Effector memory CD8-positive, alpha-beta T cell (primary cell): ENCODE data around the gene MBD2.

Experiments
- ATAC-seq: fragments of 150-1000 bp; cut with Tn5 transposase; replicated peaks from 2 replicates; pipeline ENCODE4 v1.10.0; 2021; ENCODE audit warnings: mild to moderate bottlenecking, moderate library complexity
- DNase-seq, 3 experiments: peaks; one replicate each; pipeline ENCODE4 v3.0.0; 2021
- H3K27ac Mint-ChIP-seq, 2 donors: one replicate each; pipeline ENCODE4 v1.8.0; 2022; ENCODE audit warnings: mild to moderate bottlenecking in 2 of 2, mixed read lengths in 2 of 2, moderate library complexity in 2 of 2
- H3K27me3 Mint-ChIP-seq, 2 donors: one replicate each; pipeline ENCODE4 v1.8.0; 2022; ENCODE audit warnings: mixed read lengths in 2 of 2
- H3K36me3 Mint-ChIP-seq: one replicate; pipeline ENCODE4 v1.8.0; 2022; ENCODE audit warnings: mild to moderate bottlenecking, moderate library complexity, mixed read lengths; ENCODE audit not compliant: insufficient read depth
- H3K4me1 Mint-ChIP-seq, 2 donors: one replicate each; pipeline ENCODE4 v1.8.0; 2022; ENCODE audit warnings: low read depth in 2 of 2, mixed read lengths in 2 of 2
- H3K4me3 Mint-ChIP-seq, 2 donors: one replicate each; pipeline ENCODE4 v1.8.0; 2022; ENCODE audit warnings: mild to moderate bottlenecking in 2 of 2, mixed read lengths in 2 of 2, moderate library complexity in 2 of 2
- H3K9me3 Mint-ChIP-seq, 2 donors: one replicate each; pipeline ENCODE4 v1.8.0; 2022; ENCODE audit warnings: mixed read lengths in 2 of 2

MBD2 gene

DNA sequence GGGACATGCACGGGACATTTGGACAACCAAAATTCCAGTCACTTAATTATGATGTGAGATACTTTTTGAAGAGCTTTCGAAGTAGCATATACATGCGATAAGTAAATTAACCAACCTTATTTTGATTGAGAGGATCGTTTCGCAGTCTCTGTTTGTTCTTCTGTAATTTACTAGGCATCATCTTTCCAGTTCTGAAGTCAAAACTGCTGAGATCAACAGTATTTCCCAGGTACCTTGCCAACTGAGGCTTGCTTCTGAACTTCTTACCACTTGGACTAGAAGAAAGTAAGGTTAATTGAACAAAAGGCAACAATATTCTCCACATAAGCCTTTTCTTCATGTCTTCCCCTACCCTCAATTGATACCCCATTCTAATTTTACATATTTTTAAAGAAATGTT, 19.6 kb downstream of the MBD2 start:
- ATAC-seq (no peak), DNase-seq (no peak)
- no peaks in the 10 kb centered on the region for H3K9me3 Mint-ChIP-seq
- no peak overlapping the region for H3K4me3 Mint-ChIP-seq
- peak overlapping the region in 1 of 2 donors; percentile 19 for H3K27ac Mint-ChIP-seq
- H3K27me3 Mint-ChIP-seq, result no peaks in the 10 kb centered on the region
- peaks cover 27% of the 10 kb centered on the region for H3K36me3 Mint-ChIP-seq
- peaks cover 24 to 41% of the 10 kb centered on the region in 2 donors for H3K4me1 Mint-ChIP-seq

DNA sequence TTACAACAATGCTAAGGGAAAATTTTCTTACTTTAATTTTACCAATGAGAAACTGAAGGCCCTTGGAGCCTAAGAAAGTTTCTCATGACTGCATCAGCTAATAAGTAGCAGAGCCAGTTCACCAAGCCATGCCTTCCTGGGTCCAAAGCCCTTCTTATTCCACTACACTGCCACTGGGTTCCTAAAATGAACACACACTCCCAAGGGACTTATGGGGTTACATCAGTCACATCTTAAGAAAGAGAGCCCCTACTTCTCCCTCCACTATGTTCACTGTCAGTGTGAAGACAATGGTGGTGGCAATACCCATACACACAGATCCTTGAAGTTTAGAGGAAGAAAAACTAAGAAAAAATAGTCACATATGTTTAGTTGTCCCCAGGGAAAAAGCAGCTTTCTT, 20.6 kb downstream of the MBD2 start:
- no peak for DNase-seq
- H3K27me3 Mint-ChIP-seq, result no peaks in the 10 kb centered on the region
- H3K27ac Mint-ChIP-seq, result no peak overlapping the region
- H3K4me3 Mint-ChIP-seq, result no peak overlapping the region
- peaks cover 36% of the 10 kb centered on the region for H3K36me3 Mint-ChIP-seq
- no peak for ATAC-seq
- H3K9me3 Mint-ChIP-seq, result no peaks in the 10 kb centered on the region
- peaks cover 23 to 44% of the 10 kb centered on the region in 2 donors for H3K4me1 Mint-ChIP-seq

- Mint-ChIP-seq H3K4me3 (no peak overlapping the region), H3K27ac (peak overlapping the region in 1 of 2 donors; percentile 44), H3K4me1 (peaks cover 18 to 40% of the 10 kb centered on the region in 2 donors), H3K36me3 (peaks cover 36% of the 10 kb centered on the region), H3K27me3 (no peaks in the 10 kb centered on the region), H3K9me3 (no peaks in the 10 kb centered on the region)
- DNase-seq (no peak), ATAC-seq (no peak)
These were observed 21.6 kb downstream of the MBD2 start for GRCh38 chr18:54202851-54203250.

DNA sequence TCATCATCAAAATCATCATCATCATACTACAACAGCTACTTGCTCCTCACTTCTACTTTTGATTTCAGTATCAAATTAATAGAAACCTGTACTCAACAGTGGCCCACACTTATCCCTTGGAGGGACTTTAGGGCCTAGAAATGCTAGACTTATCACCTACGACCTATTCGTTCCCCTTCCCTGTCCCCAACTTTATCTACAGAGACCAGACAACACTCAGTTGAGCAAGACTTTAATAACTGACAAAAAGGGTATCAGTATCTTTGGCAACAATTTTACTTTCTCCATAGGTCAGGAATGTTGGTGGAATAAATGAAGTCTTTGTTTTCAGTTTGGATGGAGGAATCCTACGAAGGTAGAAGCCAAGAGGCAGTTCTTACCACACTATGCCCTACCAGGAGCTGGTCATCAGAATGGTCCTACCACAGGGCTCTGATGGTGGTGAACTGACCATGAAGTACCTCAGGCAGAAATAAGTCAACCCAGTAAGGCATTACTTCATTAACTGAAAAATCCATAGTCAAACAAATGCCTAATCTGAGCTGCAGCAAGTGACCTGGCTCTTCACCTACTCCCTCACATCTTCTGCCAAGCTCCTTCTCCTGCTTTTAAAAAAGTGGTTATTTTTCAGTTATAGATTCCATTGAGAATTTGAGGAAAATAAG, 26.6 kb downstream of the MBD2 start:
- Mint-ChIP-seq H3K4me3 (no peak overlapping the region), H3K36me3 (peaks cover 36% of the 10 kb centered on the region), H3K4me1 (peaks cover 15 to 40% of the 10 kb centered on the region in 2 donors), H3K9me3 (no peaks in the 10 kb centered on the region), H3K27ac (no peak overlapping the region), H3K27me3 (no peaks in the 10 kb centered on the region)
- no peak for DNase-seq
- ATAC-seq, result no peak

- Mint-ChIP-seq H3K4me1 (peaks cover 9 to 35% of the 10 kb centered on the region in 2 donors), H3K36me3 (peaks cover 4% of the 10 kb centered on the region), H3K9me3 (no peaks in the 10 kb centered on the region), H3K4me3 (no peak overlapping the region), H3K27ac (no peak overlapping the region), H3K27me3 (no peaks in the 10 kb centered on the region)
- DNase-seq (no peak), ATAC-seq (no peak)
These were observed 30.7 kb downstream of the MBD2 start for GRCh38 chr18:54193786-54194185.

DNA sequence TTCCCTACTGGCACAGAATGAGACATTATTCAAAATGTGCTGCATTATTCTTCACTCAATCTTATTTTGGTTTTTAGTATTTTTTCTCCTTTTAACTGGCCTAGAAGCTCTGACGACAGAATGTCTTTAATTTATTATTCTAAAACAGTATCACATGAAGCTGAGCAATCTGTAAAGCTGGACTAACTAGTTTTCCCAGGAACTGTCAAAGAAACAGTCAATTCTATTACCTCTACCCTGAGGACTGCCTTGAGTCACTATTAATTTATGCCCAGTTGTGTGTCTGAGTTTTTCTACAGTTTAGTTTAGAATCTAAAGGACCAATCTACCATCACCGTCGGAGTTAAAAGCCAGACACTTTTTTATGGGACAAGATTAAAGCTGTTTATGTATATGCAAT, 31.6 kb downstream of the MBD2 start:
- no peak for DNase-seq
- Mint-ChIP-seq H3K4me3 (no peak overlapping the region), H3K9me3 (no peaks in the 10 kb centered on the region), H3K27me3 (no peaks in the 10 kb centered on the region), H3K27ac (no peak overlapping the region), H3K36me3 (peaks cover 9% of the 10 kb centered on the region), H3K4me1 (peaks cover 9 to 32% of the 10 kb centered on the region in 2 donors)
- no peak for ATAC-seq

DNA sequence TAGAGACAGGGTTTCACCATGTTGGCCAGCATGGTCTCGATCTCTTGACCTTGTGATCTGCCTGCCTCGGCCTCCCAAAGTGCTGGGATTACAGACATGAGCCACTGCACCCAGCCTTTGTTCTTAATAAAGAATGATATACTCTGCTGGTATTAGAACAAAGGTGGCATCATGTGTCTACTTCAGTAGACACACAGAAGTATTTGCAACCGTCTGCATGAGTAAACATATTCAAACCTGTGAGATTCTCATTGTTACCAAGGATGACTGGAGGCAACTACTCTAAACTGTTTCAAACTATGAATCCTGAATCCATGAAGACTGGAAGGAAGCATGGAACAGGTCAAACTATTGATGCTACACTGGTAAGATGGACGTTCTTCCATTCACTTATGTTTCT, 32.1 kb downstream of the MBD2 start:
- H3K9me3 Mint-ChIP-seq, result no peaks in the 10 kb centered on the region
- peaks cover 13% of the 10 kb centered on the region for H3K36me3 Mint-ChIP-seq
- no peak overlapping the region for H3K4me3 Mint-ChIP-seq
- ATAC-seq, result no peak
- no peak for DNase-seq
- H3K27ac Mint-ChIP-seq, result no peak overlapping the region
- peaks cover 5 to 27% of the 10 kb centered on the region in 2 donors for H3K4me1 Mint-ChIP-seq
- H3K27me3 Mint-ChIP-seq, result no peaks in the 10 kb centered on the region

DNA sequence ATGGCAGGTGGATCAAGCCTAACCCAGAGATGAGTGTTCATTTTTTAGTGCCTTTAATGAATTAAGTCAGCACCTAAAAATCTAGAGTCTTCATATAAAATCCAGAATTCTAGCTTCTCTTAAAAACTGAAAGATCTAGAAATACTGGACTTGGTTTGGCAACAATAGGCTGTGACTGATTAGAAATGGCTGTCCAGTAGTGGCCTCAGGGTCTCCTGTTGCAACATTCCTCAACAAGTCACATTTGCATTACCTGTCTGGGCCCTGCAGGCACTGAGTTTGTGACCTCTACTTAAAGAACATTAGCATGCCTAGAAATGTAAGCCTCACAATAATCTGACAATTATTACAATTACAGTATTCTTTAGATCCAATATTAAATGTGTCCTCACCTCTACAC, 33.1 kb downstream of the MBD2 start:
- Mint-ChIP-seq H3K4me1 (peaks cover 0 to 17% of the 10 kb centered on the region in 2 donors), H3K27ac (peak overlapping the region; percentile 5 to 30), H3K27me3 (no peaks in the 10 kb centered on the region), H3K9me3 (no peaks in the 10 kb centered on the region), H3K36me3 (peaks cover 13% of the 10 kb centered on the region), H3K4me3 (no peak overlapping the region)
- ATAC-seq (no peak), DNase-seq (no peak)

GRCh38 chr18:54187372-54187771, 37.1 kb downstream of the MBD2 start:
- DNase-seq, result no peak
- Mint-ChIP-seq H3K36me3 (peaks cover 13% of the 10 kb centered on the region), H3K27ac (no peak overlapping the region), H3K4me1 (peaks cover 0 to 6% of the 10 kb centered on the region in 2 donors), H3K9me3 (no peaks in the 10 kb centered on the region), H3K27me3 (no peaks in the 10 kb centered on the region), H3K4me3 (no peak overlapping the region)
- no peak for ATAC-seq

- no peak for ATAC-seq
- Mint-ChIP-seq H3K9me3 (no peaks in the 10 kb centered on the region), H3K4me3 (no peak overlapping the region), H3K27me3 (no peaks in the 10 kb centered on the region), H3K36me3 (peaks cover 12% of the 10 kb centered on the region), H3K4me1 (no peaks in the 10 kb centered on the region), H3K27ac (peak overlapping the region in 1 of 2 donors; percentile 78)
- DNase-seq, result no peak
These were observed 39.6 kb downstream of the MBD2 start for GRCh38 chr18:54184836-54185235.

GRCh38 chr18:54183390-54183789, 41.1 kb downstream of the MBD2 start:
- Mint-ChIP-seq H3K4me1 (no peaks in the 10 kb centered on the region), H3K36me3 (peaks cover 8% of the 10 kb centered on the region), H3K27ac (no peak overlapping the region), H3K9me3 (no peaks in the 10 kb centered on the region), H3K27me3 (no peaks in the 10 kb centered on the region), H3K4me3 (no peak overlapping the region)
- ATAC-seq (no peak), DNase-seq (no peak)

DNA sequence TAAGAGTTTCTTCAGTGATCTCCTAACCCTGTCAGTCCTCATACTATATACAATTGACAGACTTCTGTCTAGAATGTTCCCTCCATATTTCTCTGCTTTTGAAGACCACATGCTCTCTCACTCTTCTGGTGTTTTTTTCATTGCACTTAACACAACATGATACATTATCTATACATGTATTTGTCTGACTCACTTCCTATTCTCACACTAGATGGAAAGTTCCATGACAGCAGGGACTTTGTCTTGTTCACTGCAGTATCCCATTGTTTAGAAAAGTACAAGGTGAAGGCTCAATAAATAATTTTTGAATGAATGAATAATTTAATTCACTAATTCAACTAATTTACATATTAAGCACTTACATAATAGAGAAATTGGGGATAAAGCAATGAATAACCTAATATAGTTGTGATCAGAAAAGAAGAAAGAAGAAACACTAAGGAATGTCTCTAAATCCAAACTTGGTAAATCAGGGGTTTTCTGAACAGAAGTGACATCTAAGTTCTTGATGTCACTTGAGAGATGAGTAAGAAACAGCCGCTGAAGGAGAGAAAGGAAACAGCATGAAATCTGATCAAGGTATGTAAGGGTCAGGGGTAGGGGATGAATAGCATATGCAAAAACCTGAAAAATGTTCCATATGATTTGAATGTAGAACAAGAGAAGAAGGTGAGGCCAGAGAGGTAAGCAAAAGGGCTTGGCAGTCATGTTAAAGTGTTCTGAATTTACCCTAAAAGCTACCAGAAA, 42.4 kb downstream of the MBD2 start:
- Mint-ChIP-seq H3K36me3 (peaks cover 8% of the 10 kb centered on the region), H3K4me1 (no peaks in the 10 kb centered on the region), H3K9me3 (no peaks in the 10 kb centered on the region), H3K27me3 (no peaks in the 10 kb centered on the region), H3K27ac (no peak overlapping the region), H3K4me3 (no peak overlapping the region)
- ATAC-seq, result no peak
- no peak for DNase-seq

DNA sequence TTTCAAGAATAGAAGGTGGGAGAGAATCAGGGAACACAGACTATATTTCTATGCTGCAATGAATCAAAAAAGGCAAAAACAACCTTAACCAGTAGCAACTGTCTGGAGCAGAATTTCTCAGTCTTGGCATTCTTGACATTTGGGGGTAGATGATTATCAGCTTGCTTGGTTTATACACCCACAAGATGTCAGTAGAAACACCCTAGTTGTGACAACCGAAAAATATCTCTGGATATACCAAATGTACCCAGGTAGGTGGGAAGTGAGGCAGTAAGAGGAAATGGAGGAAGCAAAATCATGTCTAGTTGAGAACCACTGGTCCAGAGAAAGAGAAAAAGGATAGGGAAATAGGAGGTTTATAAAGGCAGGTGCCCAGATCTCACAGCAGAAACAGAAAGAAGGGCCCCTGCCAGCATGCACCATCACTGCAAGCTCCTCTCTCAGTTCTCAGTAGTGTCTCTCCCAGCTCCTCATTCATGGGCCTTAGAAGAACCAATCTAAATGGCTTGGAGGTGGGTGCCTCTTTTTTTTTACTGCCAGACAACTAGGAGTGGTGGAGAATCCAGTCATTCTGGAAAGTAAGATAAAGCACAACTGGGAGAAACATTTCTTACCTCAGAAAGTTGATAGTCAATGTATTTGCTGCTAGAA, 50.4 kb downstream of the MBD2 start:
- peak overlapping the region; percentile 30 to 78 for H3K27ac Mint-ChIP-seq

GRCh38 chr18:54173250-54173649, 51.2 kb downstream of the MBD2 start:
- peaks cover 23 to 41% of the 10 kb centered on the region in 2 donors for H3K4me1 Mint-ChIP-seq
- no peak for DNase-seq
- H3K4me3 Mint-ChIP-seq, result no peak overlapping the region
- no peaks in the 10 kb centered on the region for H3K27me3 Mint-ChIP-seq
- H3K27ac Mint-ChIP-seq, result peak overlapping the region; percentile 75 to 78
- no peaks in the 10 kb centered on the region for H3K9me3 Mint-ChIP-seq
- no peak for ATAC-seq
- H3K36me3 Mint-ChIP-seq, result peaks cover 11% of the 10 kb centered on the region

More for the DNA sequence above, 50.4 kb downstream of the MBD2 start:
- Mint-ChIP-seq H3K4me1 (peaks cover 23 to 41% of the 10 kb centered on the region in 2 donors), H3K27me3 (no peaks in the 10 kb centered on the region), H3K4me3 (no peak overlapping the region), H3K36me3 (peaks cover 11% of the 10 kb centered on the region), H3K9me3 (no peaks in the 10 kb centered on the region)
- DNase-seq (no peak), ATAC-seq (peak; percentile 42)
